ENCODE results near the gene SFXN3. TPM values are rescaled to one million over a fixed set of nuclear protein-coding genes. Genes with fewer than 3 reads are reported as not detected.

SFXN3 gene
- total and polyA plus RNA-seq, 2 of the 13 experiments (the other 11 are each of a cell fraction or from before 2014, with no cell fraction given) = 16.8 to 71.5 TPM

- in situ Hi-C loops (cut with HindIII; ENCODE audit: extremely low pct_ligation_motif_present, low pct_unique_long_range_greater_than_20kb) = no loop called here
- Histone ChIP-seq H3K4me2 (ENCODE audit: low read depth, low read length) (no peak overlapping the region), H3K4me1 (ENCODE audit: insufficient read depth, low read length) (peaks cover 65% of the 10 kb centered on the region), H2AFZ (ENCODE audit: low read length) (no peak overlapping the region), H3K9me3 (ENCODE audit: low read length) (no peaks in the 10 kb centered on the region), H3K36me3 (replicated peaks in 1 of 2; ENCODE audit: control insufficient read depth in 1 of 2, insufficient read depth in 2 of 2, low read length in 2 of 2) (0 out of 5 replicates have a peak, but pooled peaks cover 0 to 2% of the 10 kb centered on the region in 2 experiments), H3K27me3 (ENCODE audit: control insufficient read depth in 1 of 2, insufficient read depth in 2 of 2, low read length in 2 of 2) (no peaks in the 10 kb centered on the region; a peak in 1 of 5 replicates), H3K9ac (ENCODE audit: insufficient read depth, low read depth, low read length) (no peak overlapping the region), H3K27ac (ENCODE audit: extremely low read length, insufficient read depth, low read length) (no peak overlapping the region), H4K20me1 (ENCODE audit: insufficient read depth, low read length) (no peaks in the 10 kb centered on the region; the same call in 1 of the 2 replicates), H3K4me3 (replicated peaks in 1 of 3; ENCODE audit: insufficient read depth in 1 of 3, low read depth in 2 of 3, low read length in 3 of 3) (no peak overlapping the region), H3K79me2 (ENCODE audit: insufficient read depth, low read length) (peaks cover 24% of the 10 kb centered on the region)
- ChIA-PET POLR2A (interaction anchor here (2.2 kb wide), 1 partner anchor 13 kb away, joined by 9 read pairs; no protein-coding TSS in a partner anchor), CTCF (ENCODE audit: low intra/inter-chr PET ratio, low total read pairs) (interaction anchor here (1.1 to 3.2 kb wide), 2 partner anchors 12 to 15 kb away, joined by 3 to 9 read pairs; no protein-coding TSS in a partner anchor)
- DNase-seq (ENCODE audit: low spot score) (no peak), ATAC-seq (no peak), FAIRE-seq (no peak)
- BruUV-seq (replicated peaks) = no TSS peak
- intact Hi-C loops (cut with micrococcal nuclease; ENCODE audit: unreplicated experiment) = no loop called here
- TF ChIP-seq TCF7L2 (IDR thresholded peaks at IDR 0.05; ENCODE audit: low read depth, low read length) = no peak
- TF ChIP-seq ZNF605 (CRISPR knock-in tag; IDR thresholded peaks at IDR 0.05) = no peak
- no peak for TF ChIP-seq CREM (IDR thresholded peaks at IDR 0.05)
- TF ChIP-seq CREM (CRISPR knock-in tag; IDR thresholded peaks at IDR 0.05) = no peak
- TF ChIP-seq ZGPAT (CRISPR knock-in tag; IDR thresholded peaks at IDR 0.05) = no peak
- 69% methylated on average over 4 of the region's 4 CpGs for WGBS (ENCODE audit: low lambda C conversion rate)
These were observed 25.5 kb downstream of the SFXN3 start for GRCh38 chr10:101056365-101057151.
